HG03196 (cell line): ENCODE data around the gene TMEM63C.
"Not testable (repeated sequence)": the region's sequence is repeated elsewhere in the genome, so short reads cannot be mapped to it uniquely, and the experiment has no call there.

Experiments used
- ATAC-seq: cut with Tn5 transposase; IDR thresholded peaks from one replicate; pipeline ENCODE4 v1.9.1; 2021; ENCODE audit not compliant: unreplicated experiment

TMEM63C gene

GRCh38 chr14:77275601-77276017 lies 94.0 kb downstream of the TMEM63C start:
- no peak for ATAC-seq

DNA sequence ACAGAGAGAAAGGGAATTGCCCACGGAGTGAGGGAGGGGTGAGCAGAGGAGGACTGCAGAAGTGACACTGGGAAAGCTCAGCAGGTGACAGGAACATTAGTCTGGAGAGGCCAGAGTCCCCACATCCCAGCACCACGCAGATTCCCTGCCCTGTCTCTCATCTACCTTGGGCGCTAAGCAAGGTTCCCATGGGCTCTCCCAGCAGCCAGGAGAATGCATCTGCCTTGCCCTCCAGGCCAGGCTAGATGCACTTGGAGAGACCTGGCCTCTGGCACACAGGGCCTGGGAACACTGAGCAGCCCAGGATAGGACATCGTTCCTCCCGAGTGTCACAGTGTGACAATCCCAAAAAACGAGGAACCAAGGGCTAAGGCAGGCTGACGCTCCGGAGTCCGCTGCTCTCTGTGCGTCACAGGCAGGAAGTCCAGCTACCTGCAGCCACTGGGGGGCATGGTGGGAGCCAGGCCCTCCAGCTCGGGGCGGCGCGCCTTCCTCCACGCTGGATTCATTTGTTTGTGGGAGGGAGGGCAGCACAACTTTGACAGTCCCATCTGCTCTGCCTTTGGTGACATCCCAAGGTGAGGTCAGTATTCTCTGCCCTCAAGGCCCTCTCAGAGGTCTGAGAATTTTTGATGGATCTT lies 94.8 kb downstream of the TMEM63C start:
- ATAC-seq = no peak

GRCh38 chr14:77276959-77277358 lies 95.4 kb downstream of the TMEM63C start:
- ATAC-seq = no peak

DNA sequence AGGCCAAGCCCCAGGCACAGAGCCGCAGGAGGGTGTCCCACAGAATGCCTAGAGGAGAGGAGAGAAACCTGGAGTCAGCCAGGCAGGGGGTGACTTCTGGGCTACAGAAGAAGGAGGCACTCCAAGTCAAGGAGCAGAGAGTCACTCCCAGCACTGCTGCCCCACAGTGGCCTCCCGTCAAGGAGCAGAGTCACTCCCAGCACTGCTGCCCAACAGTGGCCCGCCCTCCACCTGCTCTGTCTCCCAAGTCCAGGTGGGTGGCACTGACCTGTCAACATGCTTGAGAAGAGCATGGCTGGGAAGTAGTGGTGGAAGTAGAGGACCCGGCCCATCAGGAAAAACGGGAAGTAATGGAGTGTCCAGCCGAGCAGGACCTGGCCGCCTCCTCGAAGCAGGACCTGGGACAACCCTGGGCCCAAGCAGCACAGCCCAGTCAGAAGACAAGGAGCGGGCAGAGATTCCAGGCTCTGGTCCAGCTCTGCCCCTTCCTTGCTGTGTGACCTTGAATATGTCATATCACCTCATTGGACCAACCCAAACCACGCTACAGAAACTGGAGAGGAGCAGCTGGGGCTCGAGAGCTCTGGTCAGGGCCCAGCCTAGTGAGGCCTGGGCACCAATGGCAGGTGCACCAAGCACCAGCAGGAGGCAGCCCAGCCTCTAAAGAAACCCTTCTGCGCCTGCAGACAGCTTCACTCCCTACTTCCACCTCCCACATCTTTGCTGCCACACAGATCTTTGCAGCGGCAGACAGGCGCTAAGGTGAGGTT lies 97.0 kb downstream of the TMEM63C start:
- ATAC-seq = no peak

GRCh38 chr14:77279719-77280118 lies 98.1 kb downstream of the TMEM63C start:
- no peak for ATAC-seq

GRCh38 chr14:77280921-77281320 lies 99.3 kb downstream of the TMEM63C start:
- not testable (repeated sequence) for ATAC-seq

DNA sequence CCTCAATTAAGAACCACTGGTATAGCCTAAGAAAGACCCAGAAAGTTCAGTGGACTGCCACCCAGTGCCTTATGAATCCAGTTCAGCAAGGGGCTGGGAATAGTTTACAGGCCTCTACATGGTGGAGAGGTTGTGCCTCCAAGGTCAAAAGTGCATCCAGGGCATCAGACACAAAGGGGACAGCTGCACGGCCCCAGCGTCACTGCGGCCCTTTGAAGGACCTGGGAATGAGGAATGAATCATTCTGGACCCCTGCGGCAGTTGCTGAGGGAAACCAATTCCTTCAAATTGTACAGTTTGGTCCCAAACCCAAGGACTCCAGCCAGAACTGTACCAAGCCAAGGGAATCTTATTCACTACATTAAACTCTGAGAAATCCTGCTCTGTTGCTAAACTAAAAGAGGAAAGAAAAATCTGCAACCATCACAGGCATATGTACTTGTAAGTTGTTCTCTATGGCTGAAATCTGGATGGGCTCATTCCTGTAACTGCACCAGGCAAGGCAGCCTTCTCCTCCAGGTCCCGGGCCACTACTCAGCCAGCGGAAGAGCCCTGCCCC lies 100.3 kb downstream of the TMEM63C start:
- no peak for ATAC-seq

DNA sequence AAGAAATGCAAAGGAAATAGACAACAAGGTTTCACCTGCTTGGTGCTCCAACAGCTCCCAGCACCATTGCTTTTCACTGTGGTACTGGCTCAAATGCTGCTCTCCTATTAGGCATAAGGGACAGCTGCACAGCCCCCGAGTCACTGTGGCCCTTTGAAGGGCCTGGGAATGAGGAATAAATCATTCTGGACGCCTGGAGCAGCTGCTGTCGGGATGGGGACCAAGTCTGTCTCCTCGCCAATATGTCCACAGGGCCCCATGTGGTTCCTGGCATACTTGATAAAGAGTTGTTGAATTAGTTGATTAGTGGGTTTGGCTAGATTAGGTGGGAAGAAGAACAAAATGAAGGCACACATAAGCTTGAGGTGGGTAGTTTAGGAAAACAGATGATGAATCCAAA lies 102.5 kb downstream of the TMEM63C start:
- ATAC-seq = no peak

DNA sequence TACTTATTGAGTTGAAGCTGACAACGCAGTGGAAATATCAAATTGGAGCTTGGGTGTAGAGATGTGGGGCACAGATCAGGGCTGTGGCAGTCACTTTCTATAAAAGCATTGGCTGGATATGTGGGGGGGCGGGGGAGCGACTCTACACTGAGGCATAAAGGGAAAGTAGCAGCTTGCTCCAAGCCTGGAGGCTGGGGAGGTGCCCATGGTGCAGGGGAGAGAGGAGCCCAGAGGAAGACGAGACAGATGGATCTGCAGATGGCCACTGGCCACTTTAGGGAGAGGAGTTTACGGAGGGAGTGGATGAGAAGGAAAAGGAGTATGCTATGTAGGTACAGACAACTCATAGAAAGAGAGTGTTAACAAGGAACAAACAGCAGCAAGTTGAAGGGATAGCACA lies 102.9 kb downstream of the TMEM63C start:
- no peak for ATAC-seq

DNA sequence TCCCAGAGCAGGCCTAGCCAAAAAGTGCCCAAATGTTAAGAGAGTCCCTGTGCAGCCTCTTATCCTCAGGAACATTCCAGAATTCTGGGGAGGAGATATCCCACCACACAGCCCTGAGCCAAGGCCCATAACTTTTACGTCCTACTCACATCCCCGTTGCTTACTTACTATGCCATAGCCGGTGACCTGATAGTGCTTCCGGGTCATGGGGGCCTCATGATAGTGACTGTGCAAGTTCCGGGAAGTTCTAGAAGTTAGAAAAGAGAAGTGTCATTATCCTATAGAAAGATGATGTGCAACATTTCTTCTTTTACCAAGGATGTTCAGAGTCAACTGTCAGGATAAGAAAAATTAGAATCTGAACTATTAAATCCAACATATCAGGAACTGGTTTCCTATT lies 105.0 kb downstream of the TMEM63C start:
- ATAC-seq = no peak

- ATAC-seq = no peak
These were observed 109.1 kb downstream of the TMEM63C start for GRCh38 chr14:77290705-77291104.

- no peak for ATAC-seq
These were observed 114.6 kb downstream of the TMEM63C start for GRCh38 chr14:77296155-77296554.

- no peak for ATAC-seq
These were observed 115.3 kb downstream of the TMEM63C start for GRCh38 chr14:77296906-77297305.

DNA sequence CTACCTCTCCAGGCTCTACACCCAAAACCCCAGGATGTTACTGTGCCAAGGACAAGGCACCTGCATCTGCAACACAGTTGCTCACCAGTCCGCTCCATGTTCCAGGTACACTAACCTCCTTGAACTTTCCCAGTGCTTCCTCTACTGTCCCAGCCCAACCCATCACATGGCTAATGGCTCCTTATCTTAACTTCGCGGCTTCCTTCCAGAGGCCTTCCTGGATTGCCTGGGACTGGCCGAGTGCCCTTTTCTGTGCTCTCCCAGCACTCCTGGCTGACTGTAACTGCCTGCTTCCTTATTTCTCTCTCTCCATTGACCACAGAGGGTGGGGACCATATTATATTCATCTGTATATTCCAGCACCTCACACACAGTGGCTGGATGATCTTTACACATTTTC lies 118.2 kb downstream of the TMEM63C start:
- no peak for ATAC-seq

DNA sequence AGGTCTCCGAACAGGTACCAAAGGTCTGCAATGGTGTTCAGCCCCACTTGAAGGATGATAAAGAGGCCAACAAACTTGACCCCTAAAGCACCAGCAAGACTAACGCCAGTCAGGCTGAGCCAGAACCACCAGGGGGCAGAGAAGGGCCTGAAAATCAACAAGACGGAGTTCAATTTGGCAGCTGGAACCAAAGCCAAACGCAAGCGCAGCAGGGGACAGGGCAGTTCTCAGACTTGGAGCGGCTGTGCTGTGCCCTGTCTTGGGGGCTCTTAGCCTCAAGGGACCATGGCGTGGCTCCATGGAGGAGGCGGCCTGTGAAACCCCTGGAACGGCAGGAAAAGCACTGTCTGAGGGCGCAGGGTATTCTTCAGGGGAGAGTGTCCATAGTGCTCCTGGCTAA lies 119.5 kb downstream of the TMEM63C start:
- ATAC-seq = no peak

DNA sequence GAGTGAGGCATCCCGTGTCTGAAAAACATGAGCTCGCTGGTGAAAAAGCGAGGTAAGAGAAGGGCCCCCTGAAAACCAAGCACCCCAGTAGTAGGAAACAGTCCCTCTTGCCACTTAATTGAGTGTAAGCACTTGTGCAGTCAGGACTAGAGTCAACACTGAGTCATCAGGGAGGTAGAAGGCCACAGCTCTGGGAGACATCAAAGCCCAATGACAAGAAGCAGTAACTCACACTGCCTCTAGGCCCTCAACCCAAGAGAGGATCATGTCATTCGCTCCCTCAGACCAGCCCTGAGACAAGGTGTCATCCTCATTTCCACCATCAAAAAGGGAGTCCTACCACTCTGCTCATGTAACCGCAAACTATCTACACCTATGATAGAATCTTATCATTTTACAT lies 121.3 kb downstream of the TMEM63C start:
- ATAC-seq = no peak

GRCh38 chr14:77303417-77304156 lies 122.0 kb downstream of the TMEM63C start:
- ATAC-seq = peak; percentile 69

DNA sequence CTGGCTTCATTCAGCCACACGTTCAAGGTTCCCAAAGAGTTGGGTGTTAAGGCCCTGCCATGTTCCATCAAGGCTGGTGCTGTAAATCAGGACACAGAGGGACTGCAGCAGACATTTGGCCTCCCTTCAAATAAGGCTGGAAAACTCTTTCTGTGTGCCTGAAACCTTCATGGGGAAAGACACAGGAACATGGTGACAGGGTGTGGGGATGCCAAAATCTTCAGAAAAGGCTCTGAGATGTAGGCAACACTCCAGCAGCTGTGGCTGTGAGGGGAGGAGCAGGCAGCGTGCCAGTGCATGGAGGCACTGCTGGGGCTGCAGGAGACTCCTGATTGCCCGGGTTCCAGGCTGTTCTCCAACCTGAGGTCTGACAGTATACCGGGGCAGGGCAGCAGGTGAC lies 124.1 kb downstream of the TMEM63C start:
- ATAC-seq = no peak

DNA sequence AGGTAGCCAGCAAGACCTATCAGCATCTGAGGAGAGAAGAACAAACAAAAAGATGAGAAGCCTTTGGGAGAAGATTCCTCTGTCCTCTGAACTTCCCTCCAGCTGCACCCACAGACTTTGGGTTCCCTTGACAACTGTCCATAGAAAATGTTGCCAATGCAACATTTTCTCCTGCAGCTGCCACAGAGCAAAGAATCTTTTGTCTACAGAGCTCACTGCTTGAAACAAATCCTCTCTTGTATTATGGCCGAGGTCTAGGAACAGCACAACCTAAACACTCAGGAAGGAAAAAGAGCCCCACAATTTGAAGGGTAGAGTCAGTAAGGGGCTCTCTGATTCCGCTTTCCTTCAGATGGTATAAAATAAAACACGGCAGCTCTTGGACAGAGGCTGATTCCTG lies 124.8 kb downstream of the TMEM63C start:
- ATAC-seq = no peak

DNA sequence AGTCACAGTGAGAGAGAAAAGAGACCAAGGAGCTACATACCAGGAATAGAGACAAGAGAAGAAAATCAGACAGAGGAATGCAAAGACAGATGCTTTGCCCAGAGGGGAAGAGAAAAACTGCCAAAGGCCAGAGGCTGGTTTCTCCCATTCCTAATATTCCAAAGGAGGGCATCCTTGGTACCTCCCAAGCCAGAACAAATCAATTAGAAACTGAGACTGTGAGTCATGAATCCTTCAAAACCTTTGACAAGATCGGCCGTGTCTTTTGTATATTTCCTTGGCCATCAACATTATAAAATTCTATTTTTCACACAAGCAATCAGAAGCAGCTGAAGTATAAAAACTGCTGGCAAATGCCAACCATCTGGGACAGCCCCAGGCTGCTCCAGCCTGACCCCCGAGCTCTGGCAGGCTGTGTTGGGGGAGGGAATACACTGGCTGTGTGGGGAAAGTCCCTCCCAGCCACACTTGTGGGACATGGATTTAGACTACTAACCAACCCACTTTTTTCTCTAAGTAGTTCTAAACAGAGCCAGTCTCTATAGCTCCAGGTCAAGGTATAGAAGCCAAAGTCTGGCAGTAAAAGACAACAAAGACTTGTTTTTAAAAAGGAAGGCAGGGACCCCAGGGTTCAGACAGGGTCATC lies 125.4 kb downstream of the TMEM63C start:
- no peak for ATAC-seq
